Sigmoid colon (tissue), 4 donors: Measurements from ENCODE around the gene PADI6.

ENCODE experiments used
- EP300 ChIP-seq, 4 donors: sonication (generic); formaldehyde crosslinking; IDR thresholded peaks; one replicate each; pipeline ENCODE4 v1.6.1; 2017; ENCODE audit warnings: antibody characterized with exemption in 4 of 4
- TF ChIP-seq, protein P1 (sequence below), 4 experiments: fragments of 450-650 bp in 3 of 4; fragments of 200-600 bp in 1 of 4; IDR thresholded peaks; one replicate each; pipeline ENCODE4 v1.5.1; 2016 to 2019; ENCODE audit warnings: antibody characterized with exemption in 4 of 4, mild to moderate bottlenecking in 3 of 4, moderate library complexity in 2 of 4

DNA sequence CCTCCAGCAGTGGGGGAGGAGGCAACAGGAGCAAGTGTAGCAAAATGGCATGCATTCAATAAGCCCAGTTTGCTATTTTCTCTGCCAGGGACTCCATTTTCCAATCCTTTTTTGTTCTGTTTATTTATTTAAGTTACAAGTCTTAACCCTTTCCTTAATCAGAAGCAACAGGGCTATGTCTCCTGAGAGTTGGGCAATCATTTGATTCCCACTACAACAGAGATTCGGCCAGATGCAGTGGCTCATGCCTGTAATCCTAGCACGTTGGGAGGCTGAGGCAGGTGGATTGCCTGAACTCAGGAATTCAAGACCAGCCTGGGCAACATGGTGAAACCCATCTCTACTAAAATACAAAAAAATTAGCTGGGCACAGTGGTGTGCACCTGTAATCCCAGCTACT is 42.0 kb downstream of the PADI6 start:
- TF ChIP-seq, protein P1, sequence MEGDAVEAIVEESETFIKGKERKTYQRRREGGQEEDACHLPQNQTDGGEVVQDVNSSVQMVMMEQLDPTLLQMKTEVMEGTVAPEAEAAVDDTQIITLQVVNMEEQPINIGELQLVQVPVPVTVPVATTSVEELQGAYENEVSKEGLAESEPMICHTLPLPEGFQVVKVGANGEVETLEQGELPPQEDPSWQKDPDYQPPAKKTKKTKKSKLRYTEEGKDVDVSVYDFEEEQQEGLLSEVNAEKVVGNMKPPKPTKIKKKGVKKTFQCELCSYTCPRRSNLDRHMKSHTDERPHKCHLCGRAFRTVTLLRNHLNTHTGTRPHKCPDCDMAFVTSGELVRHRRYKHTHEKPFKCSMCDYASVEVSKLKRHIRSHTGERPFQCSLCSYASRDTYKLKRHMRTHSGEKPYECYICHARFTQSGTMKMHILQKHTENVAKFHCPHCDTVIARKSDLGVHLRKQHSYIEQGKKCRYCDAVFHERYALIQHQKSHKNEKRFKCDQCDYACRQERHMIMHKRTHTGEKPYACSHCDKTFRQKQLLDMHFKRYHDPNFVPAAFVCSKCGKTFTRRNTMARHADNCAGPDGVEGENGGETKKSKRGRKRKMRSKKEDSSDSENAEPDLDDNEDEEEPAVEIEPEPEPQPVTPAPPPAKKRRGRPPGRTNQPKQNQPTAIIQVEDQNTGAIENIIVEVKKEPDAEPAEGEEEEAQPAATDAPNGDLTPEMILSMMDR (IDR thresholded peaks at IDR 0.05), result no peak
- TF ChIP-seq EP300 (IDR thresholded peaks at IDR 0.05), result no peak
